Endodermal cell (in vitro differentiated cells): Measurements from ENCODE around the gene SIGMAR1. TPM values are rescaled to one million over a fixed set of nuclear protein-coding genes. Genes with fewer than 3 reads are reported as not detected.

ENCODE experiments used
- DNase-seq: peaks from one replicate; pipeline ENCODE4 v3.0.0-alpha.2; 2017
- H3K27ac ChIP-seq: 2 replicates; pipeline ENCODE4 v1.5.1; 2013; ENCODE audit warnings: mild to moderate bottlenecking, low read depth, low read length, moderate library complexity
- H3K27me3 ChIP-seq: 2 replicates; pipeline ENCODE4 v1.6.1; 2013; ENCODE audit warnings: mild to moderate bottlenecking, low read length, moderate library complexity; ENCODE audit not compliant: insufficient read depth, control insufficient read depth, poor library complexity, severe bottlenecking
- H3K36me3 ChIP-seq: 2 replicates; pipeline ENCODE4 v1.7.0; 2013; ENCODE audit warnings: mild to moderate bottlenecking, low read length, moderate library complexity; ENCODE audit not compliant: control insufficient read depth, insufficient read depth
- H3K4me1 ChIP-seq: one replicate; pipeline ENCODE4 v1.7.0; 2013; ENCODE audit warnings: low read length; ENCODE audit not compliant: control insufficient read depth, insufficient read depth
- H3K4me3 ChIP-seq: 2 replicates; pipeline ENCODE4 v1.5.1; 2013; ENCODE audit warnings: mild to moderate bottlenecking, low read length, moderate library complexity
- H3K9ac ChIP-seq: 2 replicates; pipeline ENCODE4 v1.6.1; 2013; ENCODE audit warnings: mild to moderate bottlenecking, low read length, moderate library complexity; ENCODE audit not compliant: poor library complexity, severe bottlenecking; ENCODE audit errors: extremely low read depth
- H3K9me3 ChIP-seq: 2 replicates; pipeline ENCODE4 v1.6.1; 2013; ENCODE audit warnings: mild to moderate bottlenecking, low read length, moderate library complexity; ENCODE audit not compliant: control insufficient read depth
- H3K27ac Mint-ChIP-seq: 2 replicates; pipeline ENCODE4 v1.8.0; 2020; ENCODE audit warnings: mixed read lengths
- H3K27me3 Mint-ChIP-seq: 2 replicates; pipeline ENCODE4 v1.8.0; 2021; ENCODE audit warnings: mild to moderate bottlenecking, mixed read lengths; ENCODE audit not compliant: insufficient read depth
- H3K36me3 Mint-ChIP-seq: 2 replicates; pipeline ENCODE4 v1.8.0; 2020; ENCODE audit warnings: low read depth, mixed read lengths
- H3K4me1 Mint-ChIP-seq: 2 replicates; pipeline ENCODE4 v1.8.0; 2020; ENCODE audit warnings: mixed read lengths
- H3K4me3 Mint-ChIP-seq: 2 replicates; pipeline ENCODE4 v1.8.0; 2020; ENCODE audit warnings: mild to moderate bottlenecking, moderate library complexity, mixed read lengths
- H3K9me3 Mint-ChIP-seq: 2 replicates; pipeline ENCODE4 v1.8.0; 2020; ENCODE audit warnings: mild to moderate bottlenecking, mixed read lengths
- CTCF ChIP-seq: fragments of 200-600 bp; sonication (generic); conservative IDR thresholded peaks from 2 replicates; pipeline ENCODE4 v1.5.0; 2021; ENCODE audit warnings: antibody characterized with exemption, mild to moderate bottlenecking
- WGBS, 2 experiments: methylation state at CpG; one replicate each; pipeline versions ENCODE4 v1.1.5 to v1.1.7; 2013; ENCODE audit warnings: missing lambda C conversion rate in 2 of 2, mixed read lengths in 1 of 2; ENCODE audit not compliant: insufficient coverage in 1 of 2, insufficient read length in 1 of 2; 5-methylcytosine and 5-hydroxymethylcytosine counted together
- total RNA-seq, 2 donors: library from RNA; stranded (reverse); fragmentation: NEBNext Ultra II Directional in 1 of 2; extraction: Animal tissue kit (Norgen Biotek cat#: 25700) in 1 of 2; gene quantifications; 2 replicates in 1 of 2; 3 replicates in 1 of 2; pipeline ENCODE4 v1.2.1, GENCODE V29; 2021

SIGMAR1 gene
- total RNA-seq, 2 donors from 2014 or later = 49.1 to 49.4 TPM

GRCh38 chr9:34603610-34604231 is 33.9 kb downstream of the SIGMAR1 start:
- TF ChIP-seq CTCF = peak; percentile 94
- peak; percentile 96 for DNase-seq
- WGBS, 2 experiments = 57 to 66% methylated on average over 2 to 4 of the region's 4 CpGs

DNA sequence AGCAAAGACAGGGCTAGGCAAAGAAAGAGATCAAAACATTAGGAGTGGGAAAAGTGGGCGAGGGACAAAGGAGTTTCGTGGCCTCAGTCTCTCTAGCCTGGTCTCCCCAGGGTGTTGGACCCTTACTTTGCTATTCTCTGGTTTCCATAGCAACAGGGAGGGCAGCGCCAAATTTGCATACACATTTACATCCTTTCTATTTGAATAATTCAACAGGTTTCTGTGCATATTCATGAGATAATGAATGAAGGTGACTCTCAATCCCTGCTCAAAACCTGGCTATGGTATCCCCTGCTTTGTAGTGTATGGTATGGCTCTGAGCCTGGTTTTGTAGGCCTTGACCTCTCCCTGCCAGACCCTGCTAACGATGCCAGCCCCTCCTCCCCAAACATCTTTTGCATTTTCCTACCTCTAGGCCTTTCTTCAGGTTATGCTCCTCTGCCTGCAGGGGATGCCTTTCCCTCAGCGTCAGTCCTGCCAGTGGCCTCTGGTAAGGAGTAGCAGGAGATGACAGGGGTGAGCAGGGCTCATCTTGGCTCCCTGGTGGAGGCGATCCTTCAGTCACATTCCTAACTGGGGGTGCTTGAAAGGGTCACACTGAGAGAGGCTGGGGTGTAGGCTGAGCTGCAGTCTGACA is 35.5 kb downstream of the SIGMAR1 start:
- Mint-ChIP-seq H3K4me1 (no peaks in the 10 kb centered on the region), H3K27me3 (no peaks in the 10 kb centered on the region), H3K4me3 (no peak overlapping the region), H3K36me3 (no peaks in the 10 kb centered on the region), H3K9me3 (no peaks in the 10 kb centered on the region), H3K27ac (no peak overlapping the region)
- Histone ChIP-seq H3K27me3 (peaks cover 23% of the 10 kb centered on the region), H3K4me3 (no peak overlapping the region), H3K9me3 (no peaks in the 10 kb centered on the region), H3K4me1 (no peaks in the 10 kb centered on the region), H3K36me3 (no peaks in the 10 kb centered on the region), H3K9ac (no peak overlapping the region), H3K27ac (no peak overlapping the region)
- WGBS, 2 experiments = 17 to 60% methylated on average over 1 to 6 of the region's 6 CpGs
- TF ChIP-seq CTCF = no peak
- DNase-seq = peak; percentile 74

More at GRCh38 chr9:34603610-34604231, 33.9 kb downstream of the SIGMAR1 start:
- Histone ChIP-seq H3K4me3 (no peak overlapping the region), H3K9ac (no peak overlapping the region), H3K4me1 (no peaks in the 10 kb centered on the region), H3K36me3 (no peaks in the 10 kb centered on the region), H3K27ac (no peak overlapping the region), H3K9me3 (no peaks in the 10 kb centered on the region), H3K27me3 (peaks cover 20% of the 10 kb centered on the region)
- Mint-ChIP-seq H3K4me3 (no peak overlapping the region), H3K36me3 (no peaks in the 10 kb centered on the region), H3K4me1 (no peaks in the 10 kb centered on the region), H3K27ac (no peak overlapping the region), H3K9me3 (no peaks in the 10 kb centered on the region), H3K27me3 (no peaks in the 10 kb centered on the region)

DNA sequence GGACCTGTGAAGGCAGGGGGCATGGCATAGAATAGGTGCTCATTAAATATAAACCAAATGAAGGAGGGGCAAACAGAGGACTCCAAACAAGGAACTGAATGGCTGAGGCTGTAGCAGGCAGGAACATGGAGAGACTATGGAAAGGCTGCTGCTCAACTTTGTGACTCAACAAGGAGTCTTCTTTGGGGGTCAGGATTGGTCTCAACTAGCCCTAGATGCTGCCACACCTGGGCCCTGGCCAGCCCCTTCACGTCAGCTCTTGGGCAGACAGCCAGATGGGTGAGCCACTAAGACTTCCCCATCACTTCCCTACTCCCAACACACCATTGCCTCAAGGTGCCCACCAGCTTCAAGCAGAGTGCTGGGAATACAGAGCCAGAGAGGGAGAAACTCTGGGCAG is 36.7 kb downstream of the SIGMAR1 start:
- Histone ChIP-seq H3K27ac (no peak overlapping the region), H3K27me3 (peaks cover 24% of the 10 kb centered on the region), H3K9ac (no peak overlapping the region), H3K36me3 (no peaks in the 10 kb centered on the region), H3K4me1 (no peaks in the 10 kb centered on the region), H3K9me3 (no peaks in the 10 kb centered on the region), H3K4me3 (no peak overlapping the region)
- WGBS, 2 experiments = 84 to 100% methylated on average over 1 of the region's 1 CpG
- no peak for TF ChIP-seq CTCF
- Mint-ChIP-seq H3K27me3 (peaks cover 9% of the 10 kb centered on the region), H3K27ac (no peak overlapping the region), H3K4me1 (no peaks in the 10 kb centered on the region), H3K9me3 (no peaks in the 10 kb centered on the region), H3K36me3 (no peaks in the 10 kb centered on the region), H3K4me3 (no peak overlapping the region)
- DNase-seq = no peak
